ENCODE results near the gene CLSTN2.

DNA sequence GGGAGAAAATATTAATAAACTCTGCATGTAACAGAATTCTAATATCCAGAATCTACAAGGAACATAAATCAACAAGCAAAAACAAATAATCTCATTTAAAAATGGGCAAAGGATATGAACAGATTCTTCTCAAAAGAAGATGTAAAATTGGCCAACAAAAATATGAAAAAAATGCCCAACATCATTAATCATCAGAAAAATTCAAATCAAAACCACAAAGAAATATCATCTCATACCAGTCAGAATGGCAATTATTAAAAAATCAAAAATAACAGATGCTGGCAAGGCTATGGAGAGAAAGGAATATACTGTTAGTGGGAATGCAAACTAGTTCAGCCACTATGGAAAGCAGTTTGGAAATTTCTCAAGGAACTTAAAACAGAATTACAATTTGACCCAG is 592.2 kb downstream of the CLSTN2 start:
- TF ChIP-seq, protein P1, sequence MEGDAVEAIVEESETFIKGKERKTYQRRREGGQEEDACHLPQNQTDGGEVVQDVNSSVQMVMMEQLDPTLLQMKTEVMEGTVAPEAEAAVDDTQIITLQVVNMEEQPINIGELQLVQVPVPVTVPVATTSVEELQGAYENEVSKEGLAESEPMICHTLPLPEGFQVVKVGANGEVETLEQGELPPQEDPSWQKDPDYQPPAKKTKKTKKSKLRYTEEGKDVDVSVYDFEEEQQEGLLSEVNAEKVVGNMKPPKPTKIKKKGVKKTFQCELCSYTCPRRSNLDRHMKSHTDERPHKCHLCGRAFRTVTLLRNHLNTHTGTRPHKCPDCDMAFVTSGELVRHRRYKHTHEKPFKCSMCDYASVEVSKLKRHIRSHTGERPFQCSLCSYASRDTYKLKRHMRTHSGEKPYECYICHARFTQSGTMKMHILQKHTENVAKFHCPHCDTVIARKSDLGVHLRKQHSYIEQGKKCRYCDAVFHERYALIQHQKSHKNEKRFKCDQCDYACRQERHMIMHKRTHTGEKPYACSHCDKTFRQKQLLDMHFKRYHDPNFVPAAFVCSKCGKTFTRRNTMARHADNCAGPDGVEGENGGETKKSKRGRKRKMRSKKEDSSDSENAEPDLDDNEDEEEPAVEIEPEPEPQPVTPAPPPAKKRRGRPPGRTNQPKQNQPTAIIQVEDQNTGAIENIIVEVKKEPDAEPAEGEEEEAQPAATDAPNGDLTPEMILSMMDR (conservative IDR thresholded peaks at IDR 0.05 in 1 of 2, IDR thresholded peaks at IDR 0.05 in 1 of 2; ENCODE audit: extremely low read depth in 1 of 2, insufficient read depth in 1 of 2, low read depth in 1 of 2, low read length in 2 of 2) = no peak
- TF ChIP-seq EZH2 (IDR thresholded peaks at IDR 0.05; ENCODE audit: borderline replicate concordance, low read length) = no peak
